GM23338 (cell line): ENCODE results near the gene ARHGEF10L. TPM values are rescaled to one million over a fixed set of nuclear protein-coding genes. Genes with fewer than 3 reads are reported as not detected.

Source experiments
- ATAC-seq: fragments of 200-7000 bp; cut with Tn5 transposase; 3 replicates; pipeline ENCODE4 v1.9.1; 2020
- DNase-seq: peaks from one replicate; pipeline ENCODE4 v3.0.0-alpha.2; 2015; ENCODE audit warnings: low spot score
- H2AFZ ChIP-seq: fragments of 200-600 bp; sonication (generic); 2 replicates; pipeline ENCODE4 v1.8.0; 2016; ENCODE audit warnings: antibody characterized with exemption, mild to moderate bottlenecking, moderate library complexity
- H3F3A ChIP-seq: fragments of 200-600 bp; sonication (generic); replicated peaks from 2 replicates; pipeline ENCODE4 v1.8.0; 2017; ENCODE audit warnings: antibody characterized with exemption, mixed run types, low read depth
- H3K27ac ChIP-seq: fragments of 200-600 bp; sonication (generic); 2 replicates; pipeline ENCODE4 v1.6.1; 2016; ENCODE audit warnings: low read depth
- H3K27me3 ChIP-seq: fragments of 200-600 bp; sonication (generic); 2 replicates; pipeline ENCODE4 v1.8.0; 2016; ENCODE audit warnings: mild to moderate bottlenecking, mixed run types, moderate library complexity; ENCODE audit not compliant: insufficient read depth
- H3K36me3 ChIP-seq: fragments of 200-600 bp; sonication (generic); 2 replicates; pipeline ENCODE4 v1.8.0; 2016; ENCODE audit warnings: mild to moderate bottlenecking; ENCODE audit not compliant: insufficient read depth
- H3K4me1 ChIP-seq: fragments of 200-600 bp; sonication (generic); 2 replicates; pipeline ENCODE4 v1.8.0; 2016; ENCODE audit warnings: mild to moderate bottlenecking, moderate library complexity; ENCODE audit not compliant: insufficient read depth
- H3K4me2 ChIP-seq: fragments of 200-600 bp; sonication (generic); 2 replicates; pipeline ENCODE4 v1.7.1; 2017; ENCODE audit warnings: mixed run types
- H3K4me3 ChIP-seq: fragments of 200-600 bp; sonication (generic); 2 replicates; pipeline ENCODE4 v1.6.1; 2016; ENCODE audit warnings: mixed run types
- H3K79me2 ChIP-seq: fragments of 200-600 bp; sonication (generic); replicated peaks from 2 replicates; pipeline ENCODE4 v1.8.0; 2017; ENCODE audit warnings: mild to moderate bottlenecking; ENCODE audit not compliant: insufficient read depth
- H3K9me2 ChIP-seq: fragments of 200-600 bp; sonication (generic); 2 replicates; pipeline ENCODE4 v1.8.0; 2017; ENCODE audit not compliant: insufficient read depth
- H4K20me1 ChIP-seq: fragments of 200-600 bp; sonication (generic); replicated peaks from 2 replicates; pipeline ENCODE4 v1.8.0; 2017; ENCODE audit warnings: mild to moderate bottlenecking; ENCODE audit not compliant: insufficient read depth
- H3K27ac Mint-ChIP-seq: 2 replicates; pipeline ENCODE4 v1.8.0; 2020; ENCODE audit warnings: inconsistent platforms, mild to moderate bottlenecking, moderate library complexity, mixed read lengths
- H3K27me3 Mint-ChIP-seq: 3 replicates; pipeline ENCODE4 v1.8.0; 2022; ENCODE audit warnings: low read depth, mild to moderate bottlenecking, moderate library complexity, mixed read lengths, inconsistent platforms; ENCODE audit not compliant: insufficient read depth, poor library complexity
- H3K36me3 Mint-ChIP-seq: 3 replicates; pipeline ENCODE4 v1.8.0; 2021; ENCODE audit warnings: low read depth, mild to moderate bottlenecking, inconsistent platforms, moderate library complexity, mixed read lengths
- H3K4me1 Mint-ChIP-seq: 3 replicates; pipeline ENCODE4 v1.8.0; 2020; ENCODE audit warnings: mild to moderate bottlenecking, inconsistent platforms, mixed read lengths
- H3K4me3 Mint-ChIP-seq: 3 replicates; pipeline ENCODE4 v1.8.0; 2021; ENCODE audit warnings: moderate library complexity, mild to moderate bottlenecking, inconsistent platforms, mixed read lengths
- H3K9me3 Mint-ChIP-seq: 3 replicates; pipeline ENCODE4 v1.8.0; 2020; ENCODE audit warnings: moderate library complexity, mild to moderate bottlenecking, inconsistent platforms, mixed read lengths
- CREB1 ChIP-seq: fragments of 250-450 bp; sonication (Bioruptor Pico); IDR thresholded peaks from 2 replicates; pipeline ENCODE4 v1.5.0; 2020; ENCODE audit warnings: low read depth, mild to moderate bottlenecking, moderate library complexity
- ETS1 ChIP-seq: IDR thresholded peaks from 2 replicates; pipeline ENCODE4 v1.6.1; 2016; ENCODE audit warnings: antibody characterized with exemption
- EZH2 ChIP-seq: fragments of 200-600 bp; sonication (generic); IDR thresholded peaks from one replicate; pipeline ENCODE4 v1.8.0; 2017; ENCODE audit warnings: antibody characterized with exemption, mild to moderate bottlenecking, low read depth; ENCODE audit not compliant: unreplicated experiment
- EZH2phosphoT487 ChIP-seq: fragments of 200-600 bp; sonication (generic); IDR thresholded peaks from one replicate; pipeline ENCODE4 v1.8.1; 2018; ENCODE audit warnings: antibody characterized with exemption; ENCODE audit not compliant: unreplicated experiment
- JUNB ChIP-seq: IDR thresholded peaks from one replicate; pipeline ENCODE4 v1.6.1; 2016; ENCODE audit warnings: antibody characterized with exemption; ENCODE audit not compliant: unreplicated experiment
- NANOG ChIP-seq: IDR thresholded peaks from 2 replicates; pipeline ENCODE4 v1.6.1; 2016; ENCODE audit warnings: antibody characterized with exemption, borderline replicate concordance
- POLR2AphosphoS5 ChIP-seq: IDR thresholded peaks from 2 replicates; pipeline ENCODE4 v1.6.1; 2016; ENCODE audit warnings: antibody characterized with exemption, low read depth
- STAT1 ChIP-seq: IDR thresholded peaks from one replicate; pipeline ENCODE4 v1.6.1; 2016; ENCODE audit warnings: antibody characterized with exemption; ENCODE audit not compliant: unreplicated experiment
- ZNF114 ChIP-seq: fragments of 250-450 bp; sonication (Bioruptor Pico); IDR thresholded peaks from 2 replicates; pipeline ENCODE4 v1.5.0; 2020; ENCODE audit warnings: mild to moderate bottlenecking, moderate library complexity
- ZNF331 ChIP-seq: fragments of 250-450 bp; sonication (Bioruptor Pico); IDR thresholded peaks from 2 replicates; pipeline ENCODE4 v1.5.0; 2020; ENCODE audit warnings: low read depth, mild to moderate bottlenecking, moderate library complexity
- ZNF462 ChIP-seq: fragments of 250-450 bp; sonication (Bioruptor Pico); IDR thresholded peaks from 2 replicates; pipeline ENCODE4 v1.5.0; 2020; ENCODE audit warnings: mild to moderate bottlenecking, moderate library complexity
- polyA plus RNA-seq: library from polyadenylated mRNA; unstranded; fragments of >200 nt; fragmentation: Nextera tagmentation; extraction: Ambion mirVana; gene quantifications from 2 replicates; pipeline ENCODE4 v1.2.1, GENCODE V29; 2016
- total RNA-seq: library from RNA; depleted of rRNA; stranded (reverse); fragments of >200 nt; shearing (Covaris generic); gene quantifications from 2 replicates; pipeline ENCODE4 v1.2.3, GENCODE V29; 2014
- TF ChIP-seq, protein P1 (sequence below): IDR thresholded peaks from one replicate; pipeline ENCODE4 v1.6.1; 2018; ENCODE audit warnings: antibody characterized with exemption; ENCODE audit not compliant: unreplicated experiment
- TF ChIP-seq, protein P2 (sequence below), 2 experiments: fragments of 200-600 bp in 1 of 2; sonication (generic) in 1 of 2; conservative IDR thresholded peaks; 2 replicates each; pipeline versions ENCODE4 v1.5.1 to v1.6.1; 2016 to 2017; ENCODE audit warnings: antibody characterized with exemption in 2 of 2, low read depth in 2 of 2, mild to moderate bottlenecking in 2 of 2, moderate library complexity in 1 of 2

Gene ARHGEF10L
- total and polyA plus RNA-seq, 2 experiments from 2014 or later, result 12.1 to 46.8 TPM

- Histone ChIP-seq H3F3A (peaks cover 22% of the 10 kb centered on the region), H3K36me3 (no peaks in the 10 kb centered on the region), H3K27me3 (no peaks in the 10 kb centered on the region), H2AFZ (no peak overlapping the region), H3K4me1 (peaks cover 30% of the 10 kb centered on the region), H3K79me2 (peaks cover 21% of the 10 kb centered on the region), H4K20me1 (no peaks in the 10 kb centered on the region), H3K9me2 (no peaks in the 10 kb centered on the region), H3K27ac (peak overlapping the region; percentile 81), H3K4me2 (peak overlapping the region; percentile 50; the same call in 1 of the 2 replicates), H3K4me3 (no peak overlapping the region)
- H3K36me3 Mint-ChIP-seq, result no peaks in the 10 kb centered on the region; the same call in 2 of the 3 replicates
- DNase-seq, result no peak
- ATAC-seq, result no peak
- no peak for TF ChIP-seq POLR2AphosphoS5
- TF ChIP-seq NANOG, result no peak
- no peak for TF ChIP-seq CREB1
- TF ChIP-seq EZH2, result no peak
- no peak for TF ChIP-seq ZNF331 (CRISPR knock-in tag)
- no peak for TF ChIP-seq ZNF462
- TF ChIP-seq, protein P1, sequence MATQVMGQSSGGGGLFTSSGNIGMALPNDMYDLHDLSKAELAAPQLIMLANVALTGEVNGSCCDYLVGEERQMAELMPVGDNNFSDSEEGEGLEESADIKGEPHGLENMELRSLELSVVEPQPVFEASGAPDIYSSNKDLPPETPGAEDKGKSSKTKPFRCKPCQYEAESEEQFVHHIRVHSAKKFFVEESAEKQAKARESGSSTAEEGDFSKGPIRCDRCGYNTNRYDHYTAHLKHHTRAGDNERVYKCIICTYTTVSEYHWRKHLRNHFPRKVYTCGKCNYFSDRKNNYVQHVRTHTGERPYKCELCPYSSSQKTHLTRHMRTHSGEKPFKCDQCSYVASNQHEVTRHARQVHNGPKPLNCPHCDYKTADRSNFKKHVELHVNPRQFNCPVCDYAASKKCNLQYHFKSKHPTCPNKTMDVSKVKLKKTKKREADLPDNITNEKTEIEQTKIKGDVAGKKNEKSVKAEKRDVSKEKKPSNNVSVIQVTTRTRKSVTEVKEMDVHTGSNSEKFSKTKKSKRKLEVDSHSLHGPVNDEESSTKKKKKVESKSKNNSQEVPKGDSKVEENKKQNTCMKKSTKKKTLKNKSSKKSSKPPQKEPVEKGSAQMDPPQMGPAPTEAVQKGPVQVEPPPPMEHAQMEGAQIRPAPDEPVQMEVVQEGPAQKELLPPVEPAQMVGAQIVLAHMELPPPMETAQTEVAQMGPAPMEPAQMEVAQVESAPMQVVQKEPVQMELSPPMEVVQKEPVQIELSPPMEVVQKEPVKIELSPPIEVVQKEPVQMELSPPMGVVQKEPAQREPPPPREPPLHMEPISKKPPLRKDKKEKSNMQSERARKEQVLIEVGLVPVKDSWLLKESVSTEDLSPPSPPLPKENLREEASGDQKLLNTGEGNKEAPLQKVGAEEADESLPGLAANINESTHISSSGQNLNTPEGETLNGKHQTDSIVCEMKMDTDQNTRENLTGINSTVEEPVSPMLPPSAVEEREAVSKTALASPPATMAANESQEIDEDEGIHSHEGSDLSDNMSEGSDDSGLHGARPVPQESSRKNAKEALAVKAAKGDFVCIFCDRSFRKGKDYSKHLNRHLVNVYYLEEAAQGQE, result no peak
- no peak for TF ChIP-seq JUNB
- no peak for TF ChIP-seq ZNF114 (CRISPR knock-in tag)
- TF ChIP-seq ETS1, result no peak
- TF ChIP-seq EZH2phosphoT487, result no peak
- TF ChIP-seq, protein P2, sequence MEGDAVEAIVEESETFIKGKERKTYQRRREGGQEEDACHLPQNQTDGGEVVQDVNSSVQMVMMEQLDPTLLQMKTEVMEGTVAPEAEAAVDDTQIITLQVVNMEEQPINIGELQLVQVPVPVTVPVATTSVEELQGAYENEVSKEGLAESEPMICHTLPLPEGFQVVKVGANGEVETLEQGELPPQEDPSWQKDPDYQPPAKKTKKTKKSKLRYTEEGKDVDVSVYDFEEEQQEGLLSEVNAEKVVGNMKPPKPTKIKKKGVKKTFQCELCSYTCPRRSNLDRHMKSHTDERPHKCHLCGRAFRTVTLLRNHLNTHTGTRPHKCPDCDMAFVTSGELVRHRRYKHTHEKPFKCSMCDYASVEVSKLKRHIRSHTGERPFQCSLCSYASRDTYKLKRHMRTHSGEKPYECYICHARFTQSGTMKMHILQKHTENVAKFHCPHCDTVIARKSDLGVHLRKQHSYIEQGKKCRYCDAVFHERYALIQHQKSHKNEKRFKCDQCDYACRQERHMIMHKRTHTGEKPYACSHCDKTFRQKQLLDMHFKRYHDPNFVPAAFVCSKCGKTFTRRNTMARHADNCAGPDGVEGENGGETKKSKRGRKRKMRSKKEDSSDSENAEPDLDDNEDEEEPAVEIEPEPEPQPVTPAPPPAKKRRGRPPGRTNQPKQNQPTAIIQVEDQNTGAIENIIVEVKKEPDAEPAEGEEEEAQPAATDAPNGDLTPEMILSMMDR (conservative IDR thresholded peaks at IDR 0.05; ENCODE audit: low read depth in 2 of 2), result no peak
- no peak for TF ChIP-seq STAT1
- H3K4me1 Mint-ChIP-seq, result peaks cover 33% of the 10 kb centered on the region
- no peak overlapping the region for H3K27ac Mint-ChIP-seq
- H3K9me3 Mint-ChIP-seq, result no peaks in the 10 kb centered on the region; the same call in 2 of the 3 replicates
- H3K27me3 Mint-ChIP-seq, result peaks cover 10% of the 10 kb centered on the region
- no peak overlapping the region; the same call in 2 of the 3 replicates for H3K4me3 Mint-ChIP-seq
These were observed 1.5 kb upstream of the ARHGEF10L start for GRCh38 chr1:17538010-17538409.
